Psoas muscle (tissue), 8 donors: ENCODE measurements around the gene FAM3A. TPM values are rescaled to one million over a fixed set of nuclear protein-coding genes. Genes with fewer than 3 reads are reported as not detected.

ENCODE experiments used
- ATAC-seq, 4 donors: fragments of 200-7000 bp; cut with Tn5 transposase; one replicate each; pipeline ENCODE4 v1.9.1; 2020; ENCODE audit warnings: moderate library complexity in 3 of 4, mild to moderate bottlenecking in 2 of 4
- DNase-seq, 2 donors: peaks; one replicate each; pipeline ENCODE4 v3.0.0-alpha.2; 2020
- H3K27ac ChIP-seq: fragments of 200-600 bp; one replicate; pipeline ENCODE4 v1.8.0; 2022
- H3K27me3 ChIP-seq, 3 donors: fragments of 200-600 bp in 1 of 3; one replicate each; pipeline versions ENCODE4 v1.6.1 to v1.8.0; 2013 to 2022; ENCODE audit warnings: low read length in 2 of 3, mild to moderate bottlenecking in 2 of 3, moderate library complexity in 1 of 3; ENCODE audit not compliant: insufficient read depth in 3 of 3
- H3K36me3 ChIP-seq, 2 donors: fragments of 200-600 bp in 1 of 2; one replicate each; pipeline versions ENCODE4 v1.6.1 to v1.8.0; 2013 to 2022; ENCODE audit warnings: low read depth in 1 of 2, mild to moderate bottlenecking in 1 of 2, moderate library complexity in 1 of 2; ENCODE audit not compliant: insufficient read depth in 1 of 2
- H3K4me1 ChIP-seq: fragments of 200-600 bp; one replicate; pipeline ENCODE4 v1.8.0; 2022
- H3K4me3 ChIP-seq: fragments of 200-600 bp; one replicate; pipeline ENCODE4 v1.8.0; 2022; ENCODE audit warnings: mild to moderate bottlenecking
- H3K9me3 ChIP-seq: fragments of 200-600 bp; one replicate; pipeline ENCODE4 v1.8.0; 2022
- WGBS, 3 donors: extraction: QIAGEN DNeasy Blood & Tissue Kit; methylation state at CpG; one replicate each; pipeline versions ENCODE4 v1.1.6 to v1.1.7; 2013; 5-methylcytosine and 5-hydroxymethylcytosine counted together
- intact Hi-C, 2 donors: fragments of 100-400 bp; cut with DNase I; formaldehyde crosslinking; loops; one replicate each; pipeline versions ENCODE4 v1.11.0 to v1.14.2; 2022
- polyA plus RNA-seq, 3 donors: library from polyadenylated mRNA; stranded (reverse); fragments of 200-250 nt; gene quantifications; one replicate each; pipeline ENCODE4 v1.2.3, GENCODE V29; 2013
- total RNA-seq, 4 donors: library from RNA; stranded (reverse); fragmentation: NEBNext Ultra II Directional in 2 of 4; extraction: Animal tissue kit (Norgen Biotek cat#: 25700) in 2 of 4; gene quantifications; one replicate each; pipeline versions ENCODE4 v1.2.1 to v1.2.4, GENCODE V29; 2021 to 2023
- TF ChIP-seq, protein P1 (sequence below): fragments of 200-600 bp; IDR thresholded peaks from one replicate; pipeline ENCODE4 v1.8.0; 2022; ENCODE audit warnings: antibody characterized with exemption
- donor health status: healthy with polysubstance abuse.
- donor health status: DM: no; HTN: no; CAD: no; lungs with moderate emphysema.
- donor health status: Bipolar disorder and iron deficiency.
- donor health status: healthy.
- donor health status: DM: yes; HTN: yes; CAD: no.
- donor health status: DM: no; HTN: no; CAD: no.
- donor health status: DM: no; HTN: no; CAD: no.
- donor health status: DM: yes; HTN: yes; CAD: no.

FAM3A gene
- total and polyA plus RNA-seq, 7 donors = 29.7 to 40.4 (median 34.8) TPM

DNA sequence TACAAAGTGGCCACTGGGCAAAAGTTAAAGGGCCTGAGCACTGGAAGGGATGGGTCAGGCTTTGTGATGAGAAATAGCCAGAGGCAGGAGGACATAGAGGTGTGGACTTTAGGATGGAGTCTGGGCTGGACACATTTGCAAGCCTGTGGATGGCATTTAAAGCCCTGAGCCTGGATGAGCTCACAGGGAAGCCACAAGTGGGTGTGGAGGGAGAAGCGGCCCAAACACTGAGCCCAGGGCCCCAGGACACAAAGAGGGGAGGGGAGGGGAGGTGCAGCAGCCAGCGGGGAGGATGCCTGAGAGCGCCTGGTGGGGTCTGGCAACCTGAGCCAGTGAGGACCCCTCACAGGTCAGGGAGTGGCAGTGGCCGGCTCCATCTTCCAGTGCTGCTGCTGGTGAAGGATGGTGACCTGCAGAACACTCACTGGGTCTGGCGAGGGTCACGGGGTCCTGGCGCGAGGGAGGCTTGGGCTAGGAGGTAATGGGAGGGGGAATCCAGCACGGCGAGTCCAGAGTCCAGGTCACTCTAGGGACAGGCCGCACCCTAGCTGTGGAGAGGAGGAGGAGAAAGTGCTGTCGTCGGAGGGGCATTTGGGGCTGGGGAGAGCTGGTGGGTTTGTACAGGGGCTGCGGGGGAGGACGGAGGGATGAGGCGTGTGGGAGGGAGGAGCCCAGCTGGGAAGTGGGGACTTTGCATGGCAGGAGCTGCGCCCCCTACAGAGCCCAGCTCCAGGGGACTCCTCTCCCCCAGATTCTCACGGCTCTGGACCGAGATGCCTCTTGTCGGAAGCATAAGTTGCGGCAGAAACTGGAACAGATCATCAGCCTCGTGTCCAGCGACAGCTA, 44.0 kb downstream of the FAM3A start:
- H3K4me3 ChIP-seq = no peak overlapping the region
- DNase-seq (peak in 1 of 2 donors; percentile 26), ATAC-seq (no peak)
- H3K36me3 ChIP-seq = peaks cover 0 to 32% of the 10 kb centered on the region in 2 donors
- intact Hi-C loops = no loop called here
- H3K27me3 ChIP-seq = no peaks in the 10 kb centered on the region
- 75 to 87% (median 86%) methylated on average over 20 to 23 of the region's 23 CpGs for WGBS, 3 donors
- no peaks in the 10 kb centered on the region for H3K9me3 ChIP-seq
- TF ChIP-seq, protein P1, sequence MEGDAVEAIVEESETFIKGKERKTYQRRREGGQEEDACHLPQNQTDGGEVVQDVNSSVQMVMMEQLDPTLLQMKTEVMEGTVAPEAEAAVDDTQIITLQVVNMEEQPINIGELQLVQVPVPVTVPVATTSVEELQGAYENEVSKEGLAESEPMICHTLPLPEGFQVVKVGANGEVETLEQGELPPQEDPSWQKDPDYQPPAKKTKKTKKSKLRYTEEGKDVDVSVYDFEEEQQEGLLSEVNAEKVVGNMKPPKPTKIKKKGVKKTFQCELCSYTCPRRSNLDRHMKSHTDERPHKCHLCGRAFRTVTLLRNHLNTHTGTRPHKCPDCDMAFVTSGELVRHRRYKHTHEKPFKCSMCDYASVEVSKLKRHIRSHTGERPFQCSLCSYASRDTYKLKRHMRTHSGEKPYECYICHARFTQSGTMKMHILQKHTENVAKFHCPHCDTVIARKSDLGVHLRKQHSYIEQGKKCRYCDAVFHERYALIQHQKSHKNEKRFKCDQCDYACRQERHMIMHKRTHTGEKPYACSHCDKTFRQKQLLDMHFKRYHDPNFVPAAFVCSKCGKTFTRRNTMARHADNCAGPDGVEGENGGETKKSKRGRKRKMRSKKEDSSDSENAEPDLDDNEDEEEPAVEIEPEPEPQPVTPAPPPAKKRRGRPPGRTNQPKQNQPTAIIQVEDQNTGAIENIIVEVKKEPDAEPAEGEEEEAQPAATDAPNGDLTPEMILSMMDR = no peak
- no peaks in the 10 kb centered on the region for H3K4me1 ChIP-seq
- H3K27ac ChIP-seq = no peak overlapping the region

DNA sequence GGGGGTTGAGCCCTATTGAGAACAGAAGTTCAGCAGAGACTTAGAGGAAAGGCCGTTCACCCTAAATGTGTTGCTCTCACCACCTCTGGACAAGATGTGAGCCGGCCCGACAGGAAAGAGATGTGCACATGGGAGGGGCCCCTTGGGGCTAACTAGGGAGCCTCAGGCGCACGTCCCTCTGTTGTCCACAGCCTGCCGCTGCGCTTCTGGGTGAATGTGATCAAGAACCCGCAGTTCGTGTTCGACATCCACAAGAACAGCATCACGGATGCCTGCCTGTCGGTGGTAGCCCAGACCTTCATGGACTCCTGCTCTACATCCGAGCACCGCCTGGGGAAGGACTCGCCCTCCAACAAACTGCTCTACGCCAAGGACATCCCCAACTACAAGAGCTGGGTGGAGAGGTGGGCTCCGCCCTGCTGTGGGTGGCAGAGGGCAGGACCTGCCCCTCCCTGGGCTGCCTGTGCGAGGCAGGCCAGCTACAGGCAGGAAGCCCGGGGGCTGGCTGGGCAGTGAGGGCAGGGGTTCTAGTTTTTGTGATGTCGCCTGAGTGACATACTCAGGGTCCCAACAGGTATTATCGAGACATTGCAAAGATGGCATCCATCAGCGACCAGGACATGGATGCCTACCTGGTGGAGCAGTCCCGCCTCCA, 45.0 kb downstream of the FAM3A start:
- H3K9me3 ChIP-seq = no peaks in the 10 kb centered on the region
- DNase-seq (no peak), ATAC-seq (no peak)
- 87 to 92% (median 89%) methylated on average over 13 to 23 of the region's 23 CpGs for WGBS, 3 donors
- no peaks in the 10 kb centered on the region for H3K4me1 ChIP-seq
- peaks cover 0 to 42% of the 10 kb centered on the region in 2 donors for H3K36me3 ChIP-seq
- intact Hi-C loops = no loop called here
- no peak overlapping the region for H3K4me3 ChIP-seq
- no peaks in the 10 kb centered on the region for H3K27me3 ChIP-seq
- TF ChIP-seq, protein P1 = no peak
- no peak overlapping the region for H3K27ac ChIP-seq

DNA sequence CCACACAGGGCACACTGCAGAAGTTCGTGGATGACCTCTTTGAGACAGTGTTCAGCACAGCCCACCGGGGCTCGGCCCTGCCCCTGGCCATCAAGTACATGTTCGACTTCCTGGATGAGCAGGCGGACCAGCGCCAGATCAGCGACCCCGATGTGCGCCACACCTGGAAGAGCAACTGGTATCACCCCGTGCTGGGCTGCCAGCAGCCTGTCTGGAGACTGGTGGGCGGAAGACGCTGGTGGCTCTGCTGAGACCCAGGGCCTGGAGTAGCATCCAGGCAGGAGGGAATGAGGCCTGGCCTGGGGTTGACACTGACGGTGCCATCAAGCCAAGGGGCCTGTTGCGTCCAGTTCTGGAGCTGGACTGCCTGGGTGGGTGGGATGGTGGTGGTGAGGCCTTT, 45.6 kb downstream of the FAM3A start:
- TF ChIP-seq, protein P1 = no peak
- Histone ChIP-seq H3K4me1 (no peaks in the 10 kb centered on the region), H3K9me3 (no peaks in the 10 kb centered on the region), H3K27ac (no peak overlapping the region), H3K36me3 (peaks cover 0 to 42% of the 10 kb centered on the region in 2 donors), H3K4me3 (no peak overlapping the region), H3K27me3 (no peaks in the 10 kb centered on the region)
- intact Hi-C loops = no loop called here
- DNase-seq (no peak), ATAC-seq (no peak)
- WGBS, 3 donors = 89 to 93% (median 91%) methylated on average over 14 of the region's 14 CpGs

DNA sequence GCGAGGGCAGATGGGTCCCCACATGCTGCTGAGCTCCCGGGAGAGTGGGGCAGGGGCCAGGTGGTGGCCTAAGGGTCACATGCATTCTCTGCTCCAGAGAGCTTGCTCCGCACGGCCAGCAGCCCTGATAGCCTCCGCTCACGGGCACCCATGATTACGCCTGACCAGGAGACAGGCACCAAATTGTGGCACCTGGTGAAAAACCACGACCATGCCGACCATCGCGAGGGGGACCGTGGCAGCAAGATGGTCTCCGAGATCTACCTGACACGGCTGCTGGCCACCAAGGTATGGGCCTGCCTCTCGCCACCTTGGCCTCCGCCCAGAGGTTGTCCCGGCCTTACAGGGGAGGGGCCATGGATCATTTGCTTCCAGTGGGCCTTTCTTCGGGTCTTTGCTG, 46.2 kb downstream of the FAM3A start:
- no peak overlapping the region for H3K4me3 ChIP-seq
- intact Hi-C loops = no loop called here
- no peaks in the 10 kb centered on the region for H3K9me3 ChIP-seq
- no peaks in the 10 kb centered on the region for H3K27me3 ChIP-seq
- DNase-seq = no peak
- peaks cover 0 to 46% of the 10 kb centered on the region in 2 donors for H3K36me3 ChIP-seq
- no peaks in the 10 kb centered on the region for H3K4me1 ChIP-seq
- no peak for ATAC-seq
- WGBS, 3 donors = 88 to 92% (median 90%) methylated on average over 18 of the region's 18 CpGs
- no peak overlapping the region for H3K27ac ChIP-seq
- TF ChIP-seq, protein P1 = no peak
